Uterus (tissue), 4 donors: Measurements from ENCODE around the gene CDKL5. TPM values are rescaled to one million over a fixed set of nuclear protein-coding genes. Genes with fewer than 3 reads are reported as not detected.

Experiments
- DNase-seq, 2 donors: peaks; one replicate each; pipeline ENCODE4 v3.0.0-alpha.2; 2019 to 2020
- H3K27ac ChIP-seq, 2 donors: fragments of 200-600 bp; sonication (generic); 1 replicate in 1 of 2; 2 replicates in 1 of 2; pipeline ENCODE4 v1.5.1; 2016 to 2018
- H3K27me3 ChIP-seq, 2 donors: fragments of 200-600 bp; sonication (generic); one replicate each; pipeline ENCODE4 v1.5.1; 2018 to 2019; ENCODE audit warnings: control low read depth in 1 of 2
- H3K36me3 ChIP-seq, 2 donors: fragments of 200-600 bp; sonication (generic); one replicate each; pipeline ENCODE4 v1.5.1; 2019; ENCODE audit warnings: control low read depth in 1 of 2
- H3K4me1 ChIP-seq, 2 donors: fragments of 200-600 bp; sonication (generic); one replicate each; pipeline ENCODE4 v1.5.1; 2018 to 2019; ENCODE audit warnings: control low read depth in 1 of 2
- H3K4me3 ChIP-seq, 2 donors: fragments of 200-600 bp; sonication (generic); 1 replicate in 1 of 2; 2 replicates in 1 of 2; pipeline ENCODE4 v1.5.1; 2018 to 2019; ENCODE audit warnings: mild to moderate bottlenecking in 1 of 2
- H3K9me3 ChIP-seq, 2 donors: fragments of 200-600 bp; sonication (generic); one replicate each; pipeline ENCODE4 v1.5.1; 2019; ENCODE audit warnings: control low read depth in 1 of 2
- CTCF ChIP-seq, 4 experiments: fragments of 200-600 bp in 2 of 4; fragments of 450-650 bp in 2 of 4; sonication (generic) in 2 of 4; IDR thresholded peaks; one replicate each; pipeline ENCODE4 v1.5.1; 2016 to 2019; ENCODE audit warnings: antibody characterized with exemption in 4 of 4, mild to moderate bottlenecking in 2 of 4, moderate library complexity in 1 of 4
- POLR2A ChIP-seq, 2 donors: fragments of 450-650 bp; IDR thresholded peaks; one replicate each; pipeline ENCODE4 v1.6.1; 2016; ENCODE audit warnings: antibody characterized with exemption in 2 of 2, mild to moderate bottlenecking in 1 of 2, moderate library complexity in 1 of 2
- intact Hi-C: fragments of 100-400 bp; cut with DNase I; formaldehyde crosslinking; loops from one replicate; pipeline ENCODE4 v1.15.1; 2023; ENCODE audit warnings: low total_unique reads
- total RNA-seq, 4 donors: library from RNA; depleted of rRNA in 3 of 4; stranded (reverse); fragments of >200 nt in 3 of 4; gene quantifications; one replicate each; pipeline versions ENCODE4 v1.1.0 to v1.2.4, GENCODE V29; 2014 to 2023
- donor health status: DM: yes; HTN: yes; CAD: no.

CDKL5 gene
- total RNA-seq, 4 donors from 2014 or later, result 9.7 to 14.5 (median 13.2) TPM

GRCh38 chrX:18692541-18692940 lies 267.1 kb downstream of the CDKL5 start:
- TF ChIP-seq POLR2A (IDR thresholded peaks at IDR 0.05) (no peak), CTCF (IDR thresholded peaks at IDR 0.05) (no peak)
- Histone ChIP-seq H3K27ac (no peak overlapping the region), H3K4me3 (no peak overlapping the region), H3K9me3 (no peaks in the 10 kb centered on the region), H3K27me3 (no peaks in the 10 kb centered on the region), H3K4me1 (no peaks in the 10 kb centered on the region), H3K36me3 (no peaks in the 10 kb centered on the region)
- intact Hi-C loops, result no loop called here
- DNase-seq, result no peak

- no peaks in the 10 kb centered on the region for H3K4me1 ChIP-seq
- H3K36me3 ChIP-seq, result no peaks in the 10 kb centered on the region
- no peak for DNase-seq
- TF ChIP-seq CTCF (IDR thresholded peaks at IDR 0.05) (no peak), POLR2A (IDR thresholded peaks at IDR 0.05) (no peak)
- H3K4me3 ChIP-seq, result no peak overlapping the region
- H3K27ac ChIP-seq, result no peak overlapping the region
- intact Hi-C loops, result no loop called here
- no peaks in the 10 kb centered on the region for H3K9me3 ChIP-seq
- no peaks in the 10 kb centered on the region for H3K27me3 ChIP-seq
Observed at GRCh38 chrX:18696653-18697052, 271.2 kb downstream of the CDKL5 start.

GRCh38 chrX:18698737-18699650 lies 273.6 kb downstream of the CDKL5 start:
- Histone ChIP-seq H3K4me3 (no peak overlapping the region), H3K9me3 (no peaks in the 10 kb centered on the region), H3K4me1 (no peaks in the 10 kb centered on the region), H3K27me3 (no peaks in the 10 kb centered on the region), H3K36me3 (no peaks in the 10 kb centered on the region), H3K27ac (no peak overlapping the region)
- intact Hi-C loops, result no loop called here
- no peak for DNase-seq
- TF ChIP-seq CTCF (IDR thresholded peaks at IDR 0.05), result no peak

GRCh38 chrX:18701621-18702361 lies 276.4 kb downstream of the CDKL5 start:
- H3K36me3 ChIP-seq, result no peaks in the 10 kb centered on the region
- no peak overlapping the region for H3K4me3 ChIP-seq
- DNase-seq, result peak in 1 of 2 donors; percentile 40
- no peak overlapping the region for H3K27ac ChIP-seq
- H3K4me1 ChIP-seq, result no peaks in the 10 kb centered on the region
- intact Hi-C loops, result no loop called here
- TF ChIP-seq POLR2A (IDR thresholded peaks at IDR 0.05) (no peak), CTCF (IDR thresholded peaks at IDR 0.05) (no peak)
- H3K27me3 ChIP-seq, result no peaks in the 10 kb centered on the region
- H3K9me3 ChIP-seq, result no peaks in the 10 kb centered on the region
